K562 (cell line): ENCODE results near the gene FAM241B. TPM values are rescaled to one million over a fixed set of nuclear protein-coding genes. Genes with fewer than 3 reads are reported as not detected.

Source experiments
- ATAC-seq: fragments of 200-7000 bp; cut with Tn5 transposase; 3 replicates; pipeline ENCODE4 v1.9.1; 2020; ENCODE audit warnings: moderate library complexity
- BruUV-seq: library from RNA; stranded (reverse); fragments of 400-500 nt; replicated peaks from 2 replicates; lab custom pipeline; 2021; lab: Mats Ljungman, UMichigan
- CTCF ChIA-PET: fragments of 300-600 bp; formaldehyde crosslinking; extraction: SDS; loops from one replicate; lab custom pipeline; 2021; ENCODE audit warnings: low intra/inter-chr PET ratio; lab: Yijun Ruan, JAX
- POLR2A ChIA-PET: fragments of 300-600, 350-650 bp; sonication (Branson Sonifier 250); formaldehyde crosslinking; extraction: SDS; loops from one replicate; lab custom pipeline; 2021; ENCODE audit warnings: antibody characterized with exemption, inconsistent platforms; lab: Yijun Ruan, JAX
- DNase-seq, 4 experiments: peaks; one replicate each; pipeline versions ENCODE4 v3.0.0 to v3.0.0-alpha.2; 2011 to 2018; ENCODE audit warnings: low spot score in 3 of 4, mixed read lengths in 3 of 4; ENCODE audit errors: extremely low read depth in 1 of 4
- FAIRE-seq: peaks from 2 replicates; lab custom pipeline; 2011; peaks lifted over from hg19 to GRCh38; lab: Jason Lieb, UNC
- H2AFZ ChIP-seq: 2 replicates; pipeline ENCODE4 v1.6.0; 2011; ENCODE audit warnings: low read depth, low read length, control low read depth, inconsistent platforms
- H3K27ac ChIP-seq: fragments of 200-600 bp; 3 replicates; pipeline ENCODE4 v1.8.0; 2011; ENCODE audit warnings: low read depth, mild to moderate bottlenecking, control low read depth, inconsistent platforms, low read length, moderate library complexity, mixed read lengths; ENCODE audit errors: extremely low read depth
- H3K27me3 ChIP-seq, 2 experiments: fragments of 300-600 bp in 1 of 2; 2 replicates in 1 of 2; 3 replicates in 1 of 2; pipeline versions ENCODE4 v1.6.0 to v1.8.0; 2011; ENCODE audit warnings: inconsistent platforms in 2 of 2, low read length in 2 of 2, mild to moderate bottlenecking in 1 of 2, mixed read lengths in 1 of 2, moderate library complexity in 1 of 2; ENCODE audit not compliant: control insufficient read depth in 2 of 2, insufficient read depth in 2 of 2
- H3K36me3 ChIP-seq: fragments of 300-600 bp; 3 replicates; pipeline ENCODE4 v1.8.0; 2011; ENCODE audit warnings: mild to moderate bottlenecking, low read length, inconsistent platforms; ENCODE audit not compliant: control insufficient read depth, insufficient read depth
- H3K4me1 ChIP-seq, 2 experiments: fragments of 200-600 bp in 1 of 2; replicated peaks in 1 of 2; 2 replicates in 1 of 2; 3 replicates in 1 of 2; pipeline versions ENCODE4 v1.5.1 to v1.8.0; 2011; ENCODE audit warnings: inconsistent platforms in 2 of 2, low read length in 2 of 2, mild to moderate bottlenecking in 1 of 2, mixed read lengths in 1 of 2, moderate library complexity in 1 of 2; ENCODE audit not compliant: control insufficient read depth in 2 of 2, insufficient read depth in 2 of 2
- H3K4me2 ChIP-seq: 2 replicates; pipeline ENCODE4 v1.6.1; 2011; ENCODE audit warnings: low read length, control low read depth, inconsistent platforms, mixed read lengths; ENCODE audit not compliant: insufficient read depth
- H3K4me3 ChIP-seq: fragments of 200-600 bp; sonication (generic), shearing (Covaris generic); 2 replicates; pipeline ENCODE4 v1.5.1; 2016; ENCODE audit warnings: control low read depth, inconsistent platforms
- H3K79me2 ChIP-seq: fragments of 200-600 bp; 3 replicates; pipeline ENCODE4 v1.8.0; 2011; ENCODE audit warnings: low read length, inconsistent platforms; ENCODE audit not compliant: control insufficient read depth, insufficient read depth
- H3K9ac ChIP-seq, 2 experiments: 2 replicates each; pipeline versions ENCODE4 v1.6.0 to v1.6.1; 2011; ENCODE audit warnings: low read depth in 2 of 2, low read length in 2 of 2, control low read depth in 1 of 2, inconsistent platforms in 1 of 2, mild to moderate bottlenecking in 1 of 2, mixed read lengths in 1 of 2; ENCODE audit not compliant: insufficient read depth in 1 of 2
- H3K9me1 ChIP-seq: one replicate; pipeline ENCODE4 v1.6.0; 2011; ENCODE audit warnings: inconsistent platforms, mild to moderate bottlenecking, low read length, moderate library complexity; ENCODE audit not compliant: control insufficient read depth, insufficient read depth
- H3K9me3 ChIP-seq: replicated peaks from 2 replicates; pipeline ENCODE4 v1.5.1; 2011; ENCODE audit warnings: low read depth, low read length, inconsistent platforms; ENCODE audit not compliant: control insufficient read depth, insufficient read depth
- H4K20me1 ChIP-seq: replicated peaks from 2 replicates; pipeline ENCODE4 v1.6.1; 2011; ENCODE audit warnings: low read length, inconsistent platforms, mixed read lengths; ENCODE audit not compliant: control insufficient read depth, insufficient read depth
- BHLHE40 ChIP-seq: IDR thresholded peaks from 2 replicates; pipeline ENCODE4 v1.6.1; 2011; ENCODE audit warnings: low read length, improper control_type of control experiment
- HMBOX1 ChIP-seq: sonication (generic); IDR thresholded peaks from 2 replicates; pipeline ENCODE4 v1.6.1; 2016
- KLF13 ChIP-seq: fragments of 450-650 bp; IDR thresholded peaks from 2 replicates; pipeline ENCODE4 v1.6.1; 2016; ENCODE audit warnings: missing genetic modification characterization, low read depth, mild to moderate bottlenecking, missing compliant biosample characterization, moderate library complexity, borderline replicate concordance
- KLF16 ChIP-seq: IDR thresholded peaks from 2 replicates; pipeline ENCODE4 v1.6.1; 2016; ENCODE audit warnings: antibody characterized with exemption
- NBN ChIP-seq: fragments of 450-650 bp; IDR thresholded peaks from 2 replicates; pipeline ENCODE4 v1.6.1; 2016; ENCODE audit warnings: low read depth, mild to moderate bottlenecking
- NCOA6 ChIP-seq: fragments of 450-650 bp; IDR thresholded peaks from 2 replicates; pipeline ENCODE4 v1.6.1; 2017; ENCODE audit warnings: mild to moderate bottlenecking
- NFRKB ChIP-seq: fragments of 450-650 bp; IDR thresholded peaks from 2 replicates; pipeline ENCODE4 v1.6.1; 2016; ENCODE audit warnings: low read depth
- NFXL1 ChIP-seq: fragments of 450-650 bp; formaldehyde crosslinking; IDR thresholded peaks from 2 replicates; pipeline ENCODE4 v1.4.0; 2021; ENCODE audit warnings: mild to moderate bottlenecking
- RHOXF2B ChIP-seq: fragments of 250-450 bp; sonication (Bioruptor Pico); conservative IDR thresholded peaks from 2 replicates; pipeline ENCODE4 v1.5.1; 2021
- TARDBP ChIP-seq: fragments of 450-650 bp; IDR thresholded peaks from 2 replicates; pipeline ENCODE4 v1.6.1; 2016
- XRCC5 ChIP-seq: fragments of 200-400 bp; formaldehyde crosslinking; IDR thresholded peaks from 2 replicates; pipeline ENCODE4 v1.6.1; 2017; ENCODE audit warnings: low read depth, mild to moderate bottlenecking, low read length
- ZNF253 ChIP-seq: fragments of 250-450 bp; sonication (Bioruptor Pico); conservative IDR thresholded peaks from 2 replicates; pipeline ENCODE4 v1.6.1; 2021; ENCODE audit warnings: mild to moderate bottlenecking
- WGBS: fragments of 100-300 bp; shearing (Covaris generic); methylation state at CpG from one replicate; pipeline ENCODE4 v1.1.6; 2016; ENCODE audit warnings: low coverage, mixed read lengths; ENCODE audit not compliant: insufficient coverage; ENCODE audit errors: missing lambda C conversion rate; 5-methylcytosine and 5-hydroxymethylcytosine counted together
- in situ Hi-C: fragments of 300-500 bp; cut with MboI; formaldehyde crosslinking; loops from 4 replicates; pipeline ENCODE4 v1.15.0; 2018; ENCODE audit warnings: inconsistent platforms, mixed read lengths
- intact Hi-C: fragments of 100-400 bp; cut with micrococcal nuclease; formaldehyde crosslinking; loops from 2 replicates; pipeline ENCODE4 v1.14.2; 2022
- polyA plus RNA-seq, 8 experiments: library from polyadenylated mRNA; depleted of rRNA in 4 of 8; stranded (reverse) in 5 of 8; unstranded in 3 of 8; fragments of >200 nt; fragmentation: Nextera tagmentation in 2 of 8; fragmentation: Illumina TruSeq in 1 of 8; extraction: Ambion mirVana in 2 of 8; extraction: Trizol in 1 of 8; gene quantifications; 2 replicates each; pipeline versions ENCODE4 v1.2.1 to v1.2.3, GENCODE V29; 2011 to 2014; ENCODE audit warnings: inconsistent platforms in 1 of 8, missing spikeins in 1 of 8
- total RNA-seq, 7 experiments: library from RNA; depleted of rRNA in 6 of 7; stranded (reverse); fragments of >200 nt in 6 of 7; fragmentation: Illumina TruSeq in 2 of 7; extraction: Trizol in 2 of 7; gene quantifications; 2 replicates each; pipeline versions ENCODE4 v1.2.1 to v1.2.3, GENCODE V29; 2011 to 2021; ENCODE audit warnings: low replicate concordance in 1 of 7
- TF ChIP-seq, protein P1 (sequence below): fragments of 250-450 bp; sonication (Bioruptor Pico); IDR thresholded peaks from 2 replicates; pipeline ENCODE4 v1.9.0; 2021; ENCODE audit warnings: mild to moderate bottlenecking, inconsistent platforms
- TF ChIP-seq, protein P2 (sequence below): fragments of 250-450 bp; sonication (Bioruptor Pico); IDR thresholded peaks from 2 replicates; pipeline ENCODE4 v1.8.0; 2021; ENCODE audit warnings: moderate library complexity, mild to moderate bottlenecking, inconsistent platforms

The FAM241B gene
- total and polyA plus RNA-seq, 9 of the 15 experiments (the other 6 are each of a cell fraction or from before 2014, with no cell fraction given): 1.9 to 11.1 (median 3.0) TPM

GRCh38 chr10:69669409-69669808, 39.4 kb downstream of the FAM241B start:
- Histone ChIP-seq H3K27me3 (peaks cover 7 to 43% of the 10 kb centered on the region in 2 experiments; a peak in 4 of 5 replicates), H3K36me3 (no peaks in the 10 kb centered on the region), H3K4me2 (no peak overlapping the region), H3K4me1 (no peaks in the 10 kb centered on the region), H4K20me1 (no peaks in the 10 kb centered on the region), H3K9me1 (no peaks in the 10 kb centered on the region), H3K9me3 (no peaks in the 10 kb centered on the region), H3K79me2 (no peaks in the 10 kb centered on the region), H3K9ac (no peak overlapping the region; a peak in 1 of 4 replicates), H2AFZ (no peak overlapping the region), H3K27ac (no peak overlapping the region), H3K4me3 (no peak overlapping the region)
- in situ Hi-C loops: no loop called here
- TF ChIP-seq NBN: no peak
- TF ChIP-seq KLF13: no peak
- no peak for TF ChIP-seq NCOA6
- no peak for TF ChIP-seq HMBOX1
- no peak for TF ChIP-seq BHLHE40
- no peak for TF ChIP-seq NFRKB
- no peak for TF ChIP-seq KLF16
- no peak for TF ChIP-seq RHOXF2B
- TF ChIP-seq, protein P1, sequence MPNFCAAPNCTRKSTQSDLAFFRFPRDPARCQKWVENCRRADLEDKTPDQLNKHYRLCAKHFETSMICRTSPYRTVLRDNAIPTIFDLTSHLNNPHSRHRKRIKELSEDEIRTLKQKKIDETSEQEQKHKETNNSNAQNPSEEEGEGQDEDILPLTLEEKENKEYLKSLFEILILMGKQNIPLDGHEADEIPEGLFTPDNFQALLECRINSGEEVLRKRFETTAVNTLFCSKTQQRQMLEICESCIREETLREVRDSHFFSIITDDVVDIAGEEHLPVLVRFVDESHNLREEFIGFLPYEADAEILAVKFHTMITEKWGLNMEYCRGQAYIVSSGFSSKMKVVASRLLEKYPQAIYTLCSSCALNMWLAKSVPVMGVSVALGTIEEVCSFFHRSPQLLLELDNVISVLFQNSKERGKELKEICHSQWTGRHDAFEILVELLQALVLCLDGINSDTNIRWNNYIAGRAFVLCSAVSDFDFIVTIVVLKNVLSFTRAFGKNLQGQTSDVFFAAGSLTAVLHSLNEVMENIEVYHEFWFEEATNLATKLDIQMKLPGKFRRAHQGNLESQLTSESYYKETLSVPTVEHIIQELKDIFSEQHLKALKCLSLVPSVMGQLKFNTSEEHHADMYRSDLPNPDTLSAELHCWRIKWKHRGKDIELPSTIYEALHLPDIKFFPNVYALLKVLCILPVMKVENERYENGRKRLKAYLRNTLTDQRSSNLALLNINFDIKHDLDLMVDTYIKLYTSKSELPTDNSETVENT (CRISPR knock-in tag): no peak
- TF ChIP-seq XRCC5: no peak
- TF ChIP-seq NFXL1 (CRISPR knock-in tag): no peak
- TF ChIP-seq, protein P2, sequence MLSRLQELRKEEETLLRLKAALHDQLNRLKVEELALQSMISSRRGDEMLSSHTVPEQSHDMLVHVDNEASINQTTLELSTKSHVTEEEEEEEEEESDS (CRISPR knock-in tag): no peak
- no peak for TF ChIP-seq TARDBP
- TF ChIP-seq ZNF253 (CRISPR knock-in tag): no peak
- POLR2A ChIA-PET: interaction anchor here (0.6 to 1.1 kb wide), 2 partner anchors 10 to 1502 kb away, joined by 3 to 5 read pairs; no protein-coding TSS in a partner anchor
- WGBS: 3% methylated on average over 4 of the region's 4 CpGs
- intact Hi-C loops: no loop called here
- no TSS peak for BruUV-seq
- ATAC-seq: no peak
- CTCF ChIA-PET: no interaction called here
- no peak for DNase-seq
- no peak for FAIRE-seq
